SK-N-SH (cell line): ENCODE measurements around the gene RCE1. TPM values are rescaled to one million over a fixed set of nuclear protein-coding genes. Genes with fewer than 3 reads are reported as not detected.
A peak's percentile ranks its signal among the peaks of the same experiment; 100 is the strongest.

ENCODE experiments used
- CTCF ChIA-PET: fragments of 300-600, 350-600 bp; formaldehyde crosslinking; extraction: SDS; loops from one replicate; lab custom pipeline; 2021; lab: Yijun Ruan, JAX
- POLR2A ChIA-PET: fragments of 350-600 bp; sonication (Branson Sonifier 250); formaldehyde crosslinking; extraction: SDS; loops from one replicate; lab custom pipeline; 2020; ENCODE audit warnings: antibody characterized with exemption, inconsistent platforms; lab: Yijun Ruan, JAX
- DNase-seq: peaks from one replicate; pipeline ENCODE4 v3.0.0; 2012
- H2AFZ ChIP-seq: fragments of 200-600 bp; sonication (generic); 2 replicates; pipeline ENCODE4 v1.8.1; 2016; ENCODE audit warnings: antibody characterized with exemption, mild to moderate bottlenecking, low read depth
- H3F3A ChIP-seq: fragments of 200-600 bp; sonication (generic); replicated peaks from 2 replicates; pipeline ENCODE3; 2016; ENCODE audit warnings: antibody characterized with exemption, mild to moderate bottlenecking; ENCODE audit not compliant: insufficient read depth
- H3K27ac ChIP-seq, 2 experiments: fragments of 200-500 bp in 1 of 2; fragments of 200-600 bp in 1 of 2; sonication (Bioruptor generic) in 1 of 2; sonication (generic), shearing (Covaris generic) in 1 of 2; 2 replicates each; pipeline versions ENCODE4 v1.5.1 to v1.6.1; 2014 to 2016; ENCODE audit warnings: low read depth in 2 of 2, inconsistent platforms in 1 of 2, low read length in 1 of 2, mild to moderate bottlenecking in 1 of 2, mixed read lengths in 1 of 2
- H3K27me3 ChIP-seq: fragments of 200-600 bp; sonication (generic), shearing (Covaris generic); 2 replicates; pipeline ENCODE4 v1.6.1; 2016; ENCODE audit warnings: mixed run types; ENCODE audit not compliant: insufficient read depth
- H3K36me3 ChIP-seq, 2 experiments: fragments of 200-500 bp in 1 of 2; fragments of 200-600 bp in 1 of 2; sonication (Bioruptor generic) in 1 of 2; sonication (generic) in 1 of 2; replicated peaks in 1 of 2; 2 replicates each; pipeline versions ENCODE3 to v1.5.1; 2014 to 2016; ENCODE audit warnings: low read length in 1 of 2, mild to moderate bottlenecking in 1 of 2; ENCODE audit not compliant: insufficient read depth in 2 of 2, control insufficient read depth in 1 of 2
- H3K4me1 ChIP-seq, 2 experiments: fragments of 200-500 bp in 1 of 2; fragments of 200-600 bp in 1 of 2; sonication (Bioruptor generic) in 1 of 2; sonication (generic), shearing (Covaris generic) in 1 of 2; 2 replicates each; pipeline versions ENCODE4 v1.5.1 to v1.6.1; 2014 to 2016; ENCODE audit warnings: low read depth in 1 of 2, low read length in 1 of 2, mixed run types in 1 of 2; ENCODE audit not compliant: insufficient read depth in 2 of 2, control insufficient read depth in 1 of 2
- H3K4me2 ChIP-seq: fragments of 200-600 bp; sonication (generic), shearing (Covaris generic); 2 replicates; pipeline ENCODE4 v1.6.1; 2017; ENCODE audit warnings: mixed run types
- H3K4me3 ChIP-seq, 2 experiments: fragments of 200-500 bp in 1 of 2; fragments of 200-600 bp in 1 of 2; sonication (Bioruptor generic) in 1 of 2; sonication (generic), shearing (Covaris generic) in 1 of 2; 2 replicates each; pipeline versions ENCODE4 v1.5.1 to v1.8.1; 2014 to 2016; ENCODE audit warnings: low read depth in 2 of 2, inconsistent platforms in 1 of 2, low read length in 1 of 2, mild to moderate bottlenecking in 1 of 2, mixed read lengths in 1 of 2, moderate library complexity in 1 of 2
- H3K79me2 ChIP-seq: fragments of 200-600 bp; sonication (generic); 2 replicates; pipeline ENCODE4 v1.8.1; 2017; ENCODE audit warnings: mild to moderate bottlenecking; ENCODE audit not compliant: insufficient read depth
- H3K9ac ChIP-seq: fragments of 200-600 bp; sonication (generic); 2 replicates; pipeline ENCODE4 v1.6.1; 2017; ENCODE audit warnings: mixed run types
- H3K9me2 ChIP-seq: fragments of 200-600 bp; sonication (generic); 2 replicates; pipeline ENCODE4 v1.6.1; 2017; ENCODE audit warnings: mixed run types
- H3K9me3 ChIP-seq: fragments of 200-600 bp; sonication (generic); 2 replicates; pipeline ENCODE4 v1.6.1; 2017; ENCODE audit warnings: mixed run types, mild to moderate bottlenecking, moderate library complexity
- H4K20me1 ChIP-seq: fragments of 200-600 bp; sonication (generic); 2 replicates; pipeline ENCODE4 v1.6.1; 2017; ENCODE audit warnings: mild to moderate bottlenecking, mixed run types; ENCODE audit not compliant: insufficient read depth
- EP300 ChIP-seq, 2 experiments: IDR thresholded peaks; 2 replicates each; pipeline versions ENCODE4 v1.4.0 to v1.6.1; 2012; ENCODE audit warnings: borderline replicate concordance in 1 of 2, low read depth in 1 of 2, low read length in 1 of 2
- FOSL2 ChIP-seq: IDR thresholded peaks from 2 replicates; pipeline ENCODE4 v1.4.0; 2012; ENCODE audit warnings: low read depth, mild to moderate bottlenecking, moderate library complexity, borderline replicate concordance
- IRF3 ChIP-seq: fragments of 150-350 bp; IDR thresholded peaks from 2 replicates; pipeline ENCODE4 v1.6.1; 2016; ENCODE audit warnings: mild to moderate bottlenecking, low read depth, low read length
- JUND ChIP-seq: IDR thresholded peaks from 2 replicates; pipeline ENCODE4 v1.4.0; 2012
- MAX ChIP-seq: IDR thresholded peaks from 2 replicates; pipeline ENCODE4 v1.4.0; 2012; ENCODE audit warnings: low read depth
- MXI1 ChIP-seq: IDR thresholded peaks from 2 replicates; pipeline ENCODE4 v1.6.1; 2012; ENCODE audit warnings: mild to moderate bottlenecking, low read depth, low read length, improper control_type of control experiment
- NFIC ChIP-seq: IDR thresholded peaks from 2 replicates; pipeline ENCODE4 v1.4.0; 2012; ENCODE audit warnings: borderline replicate concordance
- NRF1 ChIP-seq: IDR thresholded peaks from 2 replicates; pipeline ENCODE4 v1.6.1; 2012; ENCODE audit warnings: low read depth, mild to moderate bottlenecking, low read length
- POLR2AphosphoS5 ChIP-seq: IDR thresholded peaks from 2 replicates; pipeline ENCODE4 v1.6.1; 2012; ENCODE audit warnings: low read depth, low read length
- RFX5 ChIP-seq: IDR thresholded peaks from 2 replicates; pipeline ENCODE4 v1.6.1; 2012; ENCODE audit warnings: mild to moderate bottlenecking, improper control_type of control experiment, low read length
- RXRA ChIP-seq: IDR thresholded peaks from 2 replicates; pipeline ENCODE4 v1.4.0; 2012; ENCODE audit warnings: low read depth, mild to moderate bottlenecking, borderline replicate concordance
- SIN3A ChIP-seq: IDR thresholded peaks from 2 replicates; pipeline ENCODE4 v1.6.1; 2012; ENCODE audit warnings: low read depth, mild to moderate bottlenecking, low read length, moderate library complexity, borderline replicate concordance
- SMC3 ChIP-seq: IDR thresholded peaks from 2 replicates; pipeline ENCODE4 v1.6.1; 2012; ENCODE audit warnings: low read depth, low read length, improper control_type of control experiment
- USF2 ChIP-seq: fragments of 150-350 bp; IDR thresholded peaks from 2 replicates; pipeline ENCODE4 v1.6.1; 2017; ENCODE audit warnings: antibody characterized with exemption, low read length, low read depth, borderline replicate concordance
- YY1 ChIP-seq: IDR thresholded peaks from 2 replicates; pipeline ENCODE4 v1.4.0; 2012; ENCODE audit warnings: low read depth, mild to moderate bottlenecking
- ZBTB33 ChIP-seq: IDR thresholded peaks from 2 replicates; pipeline ENCODE4 v1.4.0; 2012; ENCODE audit warnings: low read depth, borderline replicate concordance
- WGBS: methylation state at CpG from one replicate; pipeline ENCODE4 v1.1.6; 2017; ENCODE audit warnings: low lambda C conversion rate; 5-methylcytosine and 5-hydroxymethylcytosine counted together
- polyA plus RNA-seq, 3 experiments: library from polyadenylated mRNA; depleted of rRNA; stranded (reverse); fragments of >200 nt; gene quantifications; 2 replicates each; pipeline ENCODE4 v1.2.3, GENCODE V29; 2012

Gene RCE1
- polyA plus RNA-seq, 1 of the 3 experiments (the other 2 are of a cell fraction), result 25.0 TPM

GRCh38 chr11:66840317-66841091 lies 2.7 kb upstream of the RCE1 start:
- DNase-seq, result no peak
- TF ChIP-seq NFIC (no peak), POLR2AphosphoS5 (no peak), NRF1 (no peak)
- Histone ChIP-seq H3K36me3 (peaks cover 10 to 21% of the 10 kb centered on the region in 2 experiments), H4K20me1 (no peaks in the 10 kb centered on the region), H3K27me3 (no peaks in the 10 kb centered on the region), H3K9ac (no peak overlapping the region), H3K4me1 (peaks cover 18 to 24% of the 10 kb centered on the region in 2 experiments; a peak in 3 of 4 replicates), H2AFZ (no peak overlapping the region), H3K4me3 (no peak overlapping the region), H3K9me3 (no peaks in the 10 kb centered on the region), H3K9me2 (no peaks in the 10 kb centered on the region), H3K27ac (no peak overlapping the region), H3K79me2 (peaks cover 58% of the 10 kb centered on the region), H3F3A (peaks cover 6% of the 10 kb centered on the region), H3K4me2 (no peak overlapping the region)
- POLR2A ChIA-PET, result no interaction called here
- CTCF ChIA-PET, result interaction anchor here (1.1 to 4.6 kb wide), 3 partner anchors 20 to 135 kb away, joined by 3 to 46 read pairs (median 19); partner anchors contain the start of gene C11orf86
- 93% methylated on average over 4 of the region's 4 CpGs for WGBS

- no peak overlapping the region for H2AFZ ChIP-seq
- ChIA-PET CTCF (interaction anchor here (0.7 to 4.6 kb wide), 10 partner anchors 8 to 264 kb away, joined by 3 to 46 read pairs (median 4); partner anchors contain the start of genes C11orf86, PC and RBM4B), POLR2A (interaction anchor here (2.0 kb wide), 1 partner anchor 14 kb away, joined by 14 read pairs; no protein-coding TSS in a partner anchor)
- H3K9me3 ChIP-seq, result no peaks in the 10 kb centered on the region
- H3K4me1 ChIP-seq, result peaks cover 13 to 24% of the 10 kb centered on the region in 2 experiments; a peak in 3 of 4 replicates
- peaks cover 4% of the 10 kb centered on the region for H3F3A ChIP-seq
- H3K4me3 ChIP-seq, result peak overlapping the region; percentile 88 to 91
- no peak for TF ChIP-seq FOSL2
- TF ChIP-seq YY1, result no peak
- no peak for TF ChIP-seq IRF3
- no peak for TF ChIP-seq MAX
- TF ChIP-seq JUND, result no peak
- H3K9me2 ChIP-seq, result no peaks in the 10 kb centered on the region
- H3K27ac ChIP-seq, result no peak overlapping the region; a peak in 1 of 4 replicates
- H3K27me3 ChIP-seq, result no peaks in the 10 kb centered on the region
- DNase-seq, result no peak
- H3K79me2 ChIP-seq, result peaks cover 58% of the 10 kb centered on the region
- H4K20me1 ChIP-seq, result no peaks in the 10 kb centered on the region
- peaks cover 12 to 31% of the 10 kb centered on the region in 2 experiments for H3K36me3 ChIP-seq
- H3K9ac ChIP-seq, result peak overlapping the region; percentile 99
- peak overlapping the region; percentile 92 for H3K4me2 ChIP-seq
- WGBS, result 71% methylated on average over 5 of the region's 7 CpGs
These were observed 1.4 kb upstream of the RCE1 start for GRCh38 chr11:66841861-66842260.

GRCh38 chr11:66842501-66842895 lies 743 bp upstream of the RCE1 start:
- Histone ChIP-seq H3K79me2 (peaks cover 58% of the 10 kb centered on the region), H3K36me3 (peaks cover 12 to 31% of the 10 kb centered on the region in 2 experiments), H3F3A (peaks cover 4% of the 10 kb centered on the region), H3K27me3 (no peaks in the 10 kb centered on the region), H3K4me1 (peaks cover 13 to 24% of the 10 kb centered on the region in 2 experiments; a peak in 3 of 4 replicates), H3K9ac (peak overlapping the region; percentile 99), H3K27ac (peak overlapping the region; percentile 83 to 90), H3K4me2 (peak overlapping the region; percentile 92), H2AFZ (peak overlapping the region; percentile 87; the same call in 1 of the 2 replicates), H3K4me3 (peak overlapping the region; percentile 88 to 91), H3K9me2 (no peaks in the 10 kb centered on the region), H4K20me1 (no peaks in the 10 kb centered on the region), H3K9me3 (no peaks in the 10 kb centered on the region)
- POLR2A ChIA-PET, result interaction anchor here (2.0 kb wide), 1 partner anchor 13 kb away, joined by 14 read pairs; no protein-coding TSS in a partner anchor
- no peak for DNase-seq
- CTCF ChIA-PET, result interaction anchor here (0.7 to 4.6 kb wide), 9 partner anchors 9 to 265 kb away, joined by 3 to 46 read pairs (median 4); partner anchors contain the start of genes C11orf86, PC and RBM4B
- 7% methylated on average over 11 of the region's 11 CpGs for WGBS
- TF ChIP-seq ZBTB33, result no peak
- no peak for TF ChIP-seq NFIC
- TF ChIP-seq RFX5, result no peak
- TF ChIP-seq SMC3, result no peak
- no peak for TF ChIP-seq MXI1
- TF ChIP-seq USF2, result no peak
- no peak for TF ChIP-seq YY1
- no peak for TF ChIP-seq EP300 (IDR thresholded peaks at IDR 0.05; ENCODE audit: borderline replicate concordance in 1 of 2, low read depth in 1 of 2, low read length in 1 of 2)
- no peak for TF ChIP-seq RXRA
- no peak for TF ChIP-seq SIN3A
